ENCODE results near the gene HYCC1.
"Not testable (repeated sequence)": the region's sequence is repeated elsewhere in the genome, so short reads cannot be mapped to it uniquely, and the experiment has no call there.

GRCh38 chr7:22974636-22975035 lies 39.3 kb downstream of the HYCC1 start:
- not testable (repeated sequence) for TF ChIP-seq CTCF (IDR thresholded peaks at IDR 0.05); POLR2AphosphoS5 (IDR thresholded peaks at IDR 0.05; ENCODE audit: low read depth, low read length); SIN3A (IDR thresholded peaks at IDR 0.05; ENCODE audit: borderline replicate concordance, insufficient read depth, low read depth, low read length); REST (IDR thresholded peaks at IDR 0.05; ENCODE audit: insufficient read depth in 1 of 2, low read depth in 2 of 2, low read length in 1 of 2)

Data from Panc1 (cell line).